SK-N-SH (cell line): Measurements from ENCODE around the gene TMTC2. TPM values are rescaled to one million over a fixed set of nuclear protein-coding genes. Genes with fewer than 3 reads are reported as not detected.

Experiments used
- CTCF ChIA-PET: fragments of 300-600, 350-600 bp; formaldehyde crosslinking; extraction: SDS; loops from one replicate; lab custom pipeline; 2021; lab: Yijun Ruan, JAX
- POLR2A ChIA-PET: fragments of 350-600 bp; sonication (Branson Sonifier 250); formaldehyde crosslinking; extraction: SDS; loops from one replicate; lab custom pipeline; 2020; ENCODE audit warnings: antibody characterized with exemption, inconsistent platforms; lab: Yijun Ruan, JAX
- DNase-seq: peaks from one replicate; pipeline ENCODE4 v3.0.0; 2012
- H2AFZ ChIP-seq: fragments of 200-600 bp; sonication (generic); 2 replicates; pipeline ENCODE4 v1.8.1; 2016; ENCODE audit warnings: antibody characterized with exemption, mild to moderate bottlenecking, low read depth
- H3F3A ChIP-seq: fragments of 200-600 bp; sonication (generic); replicated peaks from 2 replicates; pipeline ENCODE3; 2016; ENCODE audit warnings: antibody characterized with exemption, mild to moderate bottlenecking; ENCODE audit not compliant: insufficient read depth
- H3K27ac ChIP-seq, 2 experiments: fragments of 200-500 bp in 1 of 2; fragments of 200-600 bp in 1 of 2; sonication (Bioruptor generic) in 1 of 2; sonication (generic), shearing (Covaris generic) in 1 of 2; 2 replicates each; pipeline versions ENCODE4 v1.5.1 to v1.6.1; 2014 to 2016; ENCODE audit warnings: low read depth in 2 of 2, inconsistent platforms in 1 of 2, low read length in 1 of 2, mild to moderate bottlenecking in 1 of 2, mixed read lengths in 1 of 2
- H3K27me3 ChIP-seq: fragments of 200-600 bp; sonication (generic), shearing (Covaris generic); 2 replicates; pipeline ENCODE4 v1.6.1; 2016; ENCODE audit warnings: mixed run types; ENCODE audit not compliant: insufficient read depth
- H3K36me3 ChIP-seq, 2 experiments: fragments of 200-500 bp in 1 of 2; fragments of 200-600 bp in 1 of 2; sonication (Bioruptor generic) in 1 of 2; sonication (generic) in 1 of 2; replicated peaks in 1 of 2; 2 replicates each; pipeline versions ENCODE3 to v1.5.1; 2014 to 2016; ENCODE audit warnings: low read length in 1 of 2, mild to moderate bottlenecking in 1 of 2; ENCODE audit not compliant: insufficient read depth in 2 of 2, control insufficient read depth in 1 of 2
- H3K4me1 ChIP-seq, 2 experiments: fragments of 200-500 bp in 1 of 2; fragments of 200-600 bp in 1 of 2; sonication (Bioruptor generic) in 1 of 2; sonication (generic), shearing (Covaris generic) in 1 of 2; 2 replicates each; pipeline versions ENCODE4 v1.5.1 to v1.6.1; 2014 to 2016; ENCODE audit warnings: low read depth in 1 of 2, low read length in 1 of 2, mixed run types in 1 of 2; ENCODE audit not compliant: insufficient read depth in 2 of 2, control insufficient read depth in 1 of 2
- H3K4me2 ChIP-seq: fragments of 200-600 bp; sonication (generic), shearing (Covaris generic); 2 replicates; pipeline ENCODE4 v1.6.1; 2017; ENCODE audit warnings: mixed run types
- H3K4me3 ChIP-seq, 2 experiments: fragments of 200-500 bp in 1 of 2; fragments of 200-600 bp in 1 of 2; sonication (Bioruptor generic) in 1 of 2; sonication (generic), shearing (Covaris generic) in 1 of 2; 2 replicates each; pipeline versions ENCODE4 v1.5.1 to v1.8.1; 2014 to 2016; ENCODE audit warnings: low read depth in 2 of 2, inconsistent platforms in 1 of 2, low read length in 1 of 2, mild to moderate bottlenecking in 1 of 2, mixed read lengths in 1 of 2, moderate library complexity in 1 of 2
- H3K79me2 ChIP-seq: fragments of 200-600 bp; sonication (generic); 2 replicates; pipeline ENCODE4 v1.8.1; 2017; ENCODE audit warnings: mild to moderate bottlenecking; ENCODE audit not compliant: insufficient read depth
- H3K9ac ChIP-seq: fragments of 200-600 bp; sonication (generic); 2 replicates; pipeline ENCODE4 v1.6.1; 2017; ENCODE audit warnings: mixed run types
- H3K9me2 ChIP-seq: fragments of 200-600 bp; sonication (generic); 2 replicates; pipeline ENCODE4 v1.6.1; 2017; ENCODE audit warnings: mixed run types
- H3K9me3 ChIP-seq: fragments of 200-600 bp; sonication (generic); 2 replicates; pipeline ENCODE4 v1.6.1; 2017; ENCODE audit warnings: mixed run types, mild to moderate bottlenecking, moderate library complexity
- H4K20me1 ChIP-seq: fragments of 200-600 bp; sonication (generic); 2 replicates; pipeline ENCODE4 v1.6.1; 2017; ENCODE audit warnings: mild to moderate bottlenecking, mixed run types; ENCODE audit not compliant: insufficient read depth
- EZH2phosphoT487 ChIP-seq: fragments of 200-600 bp; sonication (generic); IDR thresholded peaks from 2 replicates; pipeline ENCODE4 v1.6.1; 2017; ENCODE audit warnings: low read depth, mixed run types, mild to moderate bottlenecking, antibody characterized with exemption, moderate library complexity, borderline replicate concordance
- FOXJ3 ChIP-seq: sonication (generic); formaldehyde crosslinking; IDR thresholded peaks from 2 replicates; pipeline ENCODE4 v1.5.1; 2020; ENCODE audit warnings: mild to moderate bottlenecking, missing genetic modification reagents
- GABPA ChIP-seq: IDR thresholded peaks from 2 replicates; pipeline ENCODE4 v1.4.0; 2012; ENCODE audit warnings: low read depth, mild to moderate bottlenecking
- GATA2 ChIP-seq: sonication (generic); formaldehyde crosslinking; IDR thresholded peaks from 2 replicates; pipeline ENCODE4 v1.5.0; 2020; ENCODE audit warnings: mild to moderate bottlenecking, missing genetic modification reagents
- JUND ChIP-seq: IDR thresholded peaks from 2 replicates; pipeline ENCODE4 v1.4.0; 2012
- MEF2A ChIP-seq: IDR thresholded peaks from 2 replicates; pipeline ENCODE4 v1.4.0; 2012; ENCODE audit warnings: low read depth, borderline replicate concordance
- MXI1 ChIP-seq: IDR thresholded peaks from 2 replicates; pipeline ENCODE4 v1.6.1; 2012; ENCODE audit warnings: mild to moderate bottlenecking, low read depth, low read length, improper control_type of control experiment
- NRF1 ChIP-seq: IDR thresholded peaks from 2 replicates; pipeline ENCODE4 v1.6.1; 2012; ENCODE audit warnings: low read depth, mild to moderate bottlenecking, low read length
- POLR2AphosphoS5 ChIP-seq: IDR thresholded peaks from 2 replicates; pipeline ENCODE4 v1.6.1; 2012; ENCODE audit warnings: low read depth, low read length
- RAD21 ChIP-seq: IDR thresholded peaks from 2 replicates; pipeline ENCODE4 v1.6.1; 2012; ENCODE audit warnings: mild to moderate bottlenecking, low read length
- RCOR1 ChIP-seq: fragments of 150-350 bp; IDR thresholded peaks from 2 replicates; pipeline ENCODE4 v1.6.1; 2017; ENCODE audit warnings: antibody characterized with exemption, low read length
- SMC3 ChIP-seq: IDR thresholded peaks from 2 replicates; pipeline ENCODE4 v1.6.1; 2012; ENCODE audit warnings: low read depth, low read length, improper control_type of control experiment
- YY1 ChIP-seq: IDR thresholded peaks from 2 replicates; pipeline ENCODE4 v1.4.0; 2012; ENCODE audit warnings: low read depth, mild to moderate bottlenecking
- WGBS: methylation state at CpG from one replicate; pipeline ENCODE4 v1.1.6; 2017; ENCODE audit warnings: low lambda C conversion rate; 5-methylcytosine and 5-hydroxymethylcytosine counted together
- polyA plus RNA-seq, 3 experiments: library from polyadenylated mRNA; depleted of rRNA; stranded (reverse); fragments of >200 nt; gene quantifications; 2 replicates each; pipeline ENCODE4 v1.2.3, GENCODE V29; 2012
- TF ChIP-seq, protein P1 (sequence below): IDR thresholded peaks from 2 replicates; pipeline ENCODE4; 2012
- TF ChIP-seq, protein P2 (sequence below): fragments of 150-350 bp; IDR thresholded peaks from 2 replicates; pipeline ENCODE4 v1.6.1; 2017; ENCODE audit warnings: antibody characterized with exemption, low read length, low read depth, borderline replicate concordance

The TMTC2 gene
- polyA plus RNA-seq, 1 of the 3 experiments (the other 2 are of a cell fraction), result 4.1 TPM

DNA sequence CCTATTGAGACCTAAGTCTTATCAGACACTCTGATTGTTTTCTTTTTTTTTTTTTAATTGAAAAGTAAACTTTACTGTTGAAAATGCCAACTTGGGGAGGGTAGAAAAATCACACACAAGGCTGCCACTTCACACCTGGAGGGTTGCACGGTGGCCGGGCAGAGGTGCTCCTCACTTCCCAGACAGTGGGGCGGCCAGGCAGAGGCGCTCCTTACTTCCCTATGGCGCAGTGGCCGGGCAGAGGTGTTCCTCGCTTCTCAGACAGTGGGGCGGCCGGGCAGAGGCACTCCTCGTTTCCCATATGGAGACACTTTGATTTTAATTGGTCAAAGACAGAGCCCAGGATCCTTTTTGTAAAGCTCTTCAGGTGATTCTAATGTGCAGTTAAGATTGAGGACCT lies 399.3 kb downstream of the TMTC2 start (continued):
- TF ChIP-seq, protein P1, sequence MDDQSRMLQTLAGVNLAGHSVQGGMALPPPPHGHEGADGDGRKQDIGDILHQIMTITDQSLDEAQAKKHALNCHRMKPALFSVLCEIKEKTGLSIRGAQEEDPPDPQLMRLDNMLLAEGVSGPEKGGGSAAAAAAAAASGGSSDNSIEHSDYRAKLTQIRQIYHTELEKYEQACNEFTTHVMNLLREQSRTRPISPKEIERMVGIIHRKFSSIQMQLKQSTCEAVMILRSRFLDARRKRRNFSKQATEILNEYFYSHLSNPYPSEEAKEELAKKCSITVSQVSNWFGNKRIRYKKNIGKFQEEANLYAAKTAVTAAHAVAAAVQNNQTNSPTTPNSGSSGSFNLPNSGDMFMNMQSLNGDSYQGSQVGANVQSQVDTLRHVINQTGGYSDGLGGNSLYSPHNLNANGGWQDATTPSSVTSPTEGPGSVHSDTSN, result no peak
- TF ChIP-seq MEF2A (no peak), GATA2 (no peak), MXI1 (no peak)
- TF ChIP-seq, protein P2, sequence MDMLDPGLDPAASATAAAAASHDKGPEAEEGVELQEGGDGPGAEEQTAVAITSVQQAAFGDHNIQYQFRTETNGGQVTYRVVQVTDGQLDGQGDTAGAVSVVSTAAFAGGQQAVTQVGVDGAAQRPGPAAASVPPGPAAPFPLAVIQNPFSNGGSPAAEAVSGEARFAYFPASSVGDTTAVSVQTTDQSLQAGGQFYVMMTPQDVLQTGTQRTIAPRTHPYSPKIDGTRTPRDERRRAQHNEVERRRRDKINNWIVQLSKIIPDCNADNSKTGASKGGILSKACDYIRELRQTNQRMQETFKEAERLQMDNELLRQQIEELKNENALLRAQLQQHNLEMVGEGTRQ, result no peak

DNA sequence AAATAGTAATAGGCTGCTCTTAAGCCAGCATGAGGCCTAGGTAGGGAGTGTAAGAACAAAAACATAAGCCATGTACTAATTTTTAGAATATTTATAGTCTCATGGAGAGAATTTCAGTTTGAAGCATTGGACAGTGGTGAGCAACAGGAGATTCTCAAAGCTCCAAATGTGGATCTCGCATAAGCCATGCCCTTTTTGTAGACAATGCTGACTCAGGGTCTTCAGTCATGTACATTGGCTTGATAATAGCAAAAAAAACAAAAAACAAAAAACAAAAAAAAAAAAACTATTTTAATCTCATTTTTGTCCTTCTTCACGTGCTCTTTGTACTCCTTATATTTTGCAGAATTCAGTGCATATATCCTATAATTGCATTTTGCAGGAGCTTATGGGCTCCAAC lies 402.9 kb downstream of the TMTC2 start:
- Histone ChIP-seq H3K4me1 (peaks cover 0 to 15% of the 10 kb centered on the region in 2 experiments; a peak in 3 of 4 replicates), H3K9me2 (no peaks in the 10 kb centered on the region), H3K9me3 (no peaks in the 10 kb centered on the region), H3K9ac (no peak overlapping the region), H2AFZ (no peak overlapping the region), H3K27me3 (no peaks in the 10 kb centered on the region), H3F3A (no peaks in the 10 kb centered on the region), H3K27ac (no peak overlapping the region), H3K4me2 (no peak overlapping the region), H4K20me1 (no peaks in the 10 kb centered on the region), H3K36me3 (no peaks in the 10 kb centered on the region), H3K79me2 (no peaks in the 10 kb centered on the region), H3K4me3 (no peak overlapping the region)
- DNase-seq, result no peak
- ChIA-PET POLR2A (no interaction called here), CTCF (no interaction called here)
- no peak for TF ChIP-seq POLR2AphosphoS5
- TF ChIP-seq RCOR1, result no peak
- 87% methylated on average over 2 of the region's 2 CpGs for WGBS

DNA sequence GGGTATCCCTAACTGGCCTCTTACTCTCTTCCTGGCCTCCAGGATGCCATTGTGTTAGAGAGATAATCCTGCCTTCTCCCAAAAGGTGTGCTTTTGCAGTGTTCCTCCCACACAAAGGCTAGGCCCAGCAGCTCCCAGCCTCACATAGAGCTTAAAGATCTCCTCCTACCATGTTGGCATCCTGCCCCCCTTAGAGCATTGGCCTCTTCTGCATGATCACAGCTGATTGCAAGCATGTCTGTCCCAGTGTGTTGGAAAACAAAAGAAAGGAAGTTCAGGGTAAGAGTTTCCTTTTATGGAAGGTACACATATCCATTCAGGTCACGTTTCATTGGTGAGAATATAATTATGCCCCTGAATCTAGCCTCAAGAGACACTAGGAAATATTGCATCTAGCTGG lies 405.4 kb downstream of the TMTC2 start:
- Histone ChIP-seq H2AFZ (no peak overlapping the region), H3K4me2 (no peak overlapping the region), H3K4me1 (peaks cover 0 to 15% of the 10 kb centered on the region in 2 experiments; a peak in 3 of 4 replicates), H3K4me3 (no peak overlapping the region)
- TF ChIP-seq JUND (no peak), GABPA (no peak)
- TF ChIP-seq, all 33 proteins: peak for 0
- no peak overlapping the region for H3K9ac ChIP-seq
- 64% methylated on average over 1 of the region's 1 CpG for WGBS
- H3K36me3 ChIP-seq, result no peaks in the 10 kb centered on the region
- CTCF ChIA-PET, result interaction anchor here (1.3 kb wide), 1 partner anchor 12 kb away, joined by 3 read pairs; no protein-coding TSS in a partner anchor
- peak overlapping the region in 1 of 2 experiments; percentile 60; a peak in 2 of 4 replicates for H3K27ac ChIP-seq
- no peaks in the 10 kb centered on the region for H4K20me1 ChIP-seq
- H3K27me3 ChIP-seq, result no peaks in the 10 kb centered on the region
- POLR2A ChIA-PET, result no interaction called here
- H3K9me3 ChIP-seq, result no peaks in the 10 kb centered on the region
- no peaks in the 10 kb centered on the region for H3F3A ChIP-seq
- H3K79me2 ChIP-seq, result no peaks in the 10 kb centered on the region
- DNase-seq, result no peak
- H3K9me2 ChIP-seq, result no peaks in the 10 kb centered on the region

DNA sequence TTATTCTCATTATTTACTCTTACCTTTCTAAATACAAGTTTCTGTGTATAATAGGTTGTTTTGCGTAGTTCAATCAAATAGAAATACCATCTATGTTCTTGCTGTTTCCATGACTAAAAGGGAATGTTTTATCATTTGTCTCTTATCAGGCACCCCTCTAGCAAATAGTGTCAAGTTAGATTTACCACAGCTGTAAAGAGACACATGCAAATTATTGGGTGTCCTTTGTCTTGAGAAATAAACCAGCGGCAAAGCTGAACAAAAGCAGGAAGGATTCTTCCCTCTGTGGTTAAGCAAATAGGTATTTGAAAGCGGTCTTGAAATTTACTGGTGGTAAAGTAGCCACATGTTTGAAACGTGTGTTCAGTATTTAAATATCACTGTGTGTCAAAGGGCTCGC lies 405.9 kb downstream of the TMTC2 start:
- H3K4me1 ChIP-seq, result peaks cover 0 to 15% of the 10 kb centered on the region in 2 experiments; a peak in 3 of 4 replicates
- H3K79me2 ChIP-seq, result no peaks in the 10 kb centered on the region
- no peaks in the 10 kb centered on the region for H3F3A ChIP-seq
- H3K27ac ChIP-seq, result no peak overlapping the region; a peak in 1 of 4 replicates
- no peak for TF ChIP-seq FOXJ3
- no peak for TF ChIP-seq NRF1
- no peak for TF ChIP-seq SMC3
- TF ChIP-seq GABPA, result no peak
- no peak for TF ChIP-seq EZH2phosphoT487
- TF ChIP-seq RAD21, result no peak
- TF ChIP-seq POLR2AphosphoS5, result no peak
- no peak for TF ChIP-seq YY1
- H3K36me3 ChIP-seq, result no peaks in the 10 kb centered on the region
- POLR2A ChIA-PET, result no interaction called here
- no peaks in the 10 kb centered on the region for H4K20me1 ChIP-seq
- no peaks in the 10 kb centered on the region for H3K9me2 ChIP-seq
- H2AFZ ChIP-seq, result no peak overlapping the region
- 91% methylated on average over 5 of the region's 5 CpGs for WGBS
- CTCF ChIA-PET, result no interaction called here
- no peaks in the 10 kb centered on the region for H3K27me3 ChIP-seq
- no peak overlapping the region for H3K4me3 ChIP-seq
- no peak for DNase-seq
- H3K9ac ChIP-seq, result no peak overlapping the region
- no peaks in the 10 kb centered on the region for H3K9me3 ChIP-seq
- H3K4me2 ChIP-seq, result no peak overlapping the region
